ENCODE measurements around the gene C5orf15. TPM values are rescaled to one million over a fixed set of nuclear protein-coding genes. Genes with fewer than 3 reads are reported as not detected.

Gene C5orf15
- total RNA-seq, 1 experiment from 2014 or later: 45.2 TPM

DNA sequence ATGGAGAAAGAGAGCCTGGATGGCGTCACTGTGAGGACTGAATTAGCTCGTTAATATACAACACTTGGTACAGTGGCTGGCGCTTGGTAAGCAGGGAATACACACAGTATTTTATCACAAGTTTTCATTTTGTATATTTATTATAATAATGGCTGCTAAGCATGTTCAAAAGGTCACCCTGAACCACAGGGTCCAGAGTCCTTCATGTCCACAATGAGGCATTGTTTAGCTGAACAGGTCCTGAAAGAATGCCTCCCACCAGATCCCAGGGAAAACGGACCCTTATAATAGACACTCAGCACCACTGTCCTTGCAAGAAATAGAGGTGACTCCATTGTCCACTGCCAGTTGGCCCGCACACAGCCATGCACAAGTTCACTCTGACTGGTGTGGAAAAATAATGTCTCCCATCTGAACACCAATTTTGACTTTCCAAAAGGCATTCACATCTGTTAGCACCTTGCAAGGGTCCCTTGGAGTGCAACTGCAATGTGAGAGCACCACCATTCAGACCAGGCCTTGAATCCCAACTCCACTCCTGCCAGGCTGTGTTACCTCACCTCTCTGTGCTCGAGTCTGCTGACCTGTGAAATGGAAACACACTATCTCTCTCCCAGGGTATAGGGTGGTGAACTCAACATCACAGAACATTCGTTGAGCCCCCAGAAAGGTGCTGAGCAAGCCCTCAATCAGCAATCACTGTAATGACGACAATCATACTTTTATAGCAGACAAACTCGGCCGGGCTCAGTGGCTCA, 32.5 kb upstream of the C5orf15 start:
- Histone ChIP-seq H3K36me3 (ENCODE audit: low read depth, low read length) (peaks cover 14% of the 10 kb centered on the region; the same call in 1 of the 2 replicates), H3K79me2 (ENCODE audit: low read length) (peaks cover 95% of the 10 kb centered on the region), H3K4me2 (ENCODE audit: low read length) (no peak overlapping the region), H4K20me1 (ENCODE audit: low read length) (peaks cover 58% of the 10 kb centered on the region), H3K4me3 (ENCODE audit: low read length) (no peak overlapping the region), H3K9me3 (ENCODE audit: low read length) (no peaks in the 10 kb centered on the region), H3F3A (ENCODE audit: low read length, unreplicated experiment) (no peaks in the 10 kb centered on the region), H3K4me1 (ENCODE audit: insufficient read depth, low read length) (peaks cover 26% of the 10 kb centered on the region), H3K27me3 (ENCODE audit: low read length) (no peaks in the 10 kb centered on the region), H3K27ac (ENCODE audit: low read length) (no peak overlapping the region), H3K9ac (ENCODE audit: low read length) (no peak overlapping the region), H2AFZ (ENCODE audit: low read length) (no peak overlapping the region), H3K9me2 (replicated peaks; ENCODE audit: low read length) (no peaks in the 10 kb centered on the region)
- ATAC-seq (no peak), DNase-seq (no peak)
- intact Hi-C loops (cut with micrococcal nuclease): no loop called here
- TF ChIP-seq, protein P1, sequence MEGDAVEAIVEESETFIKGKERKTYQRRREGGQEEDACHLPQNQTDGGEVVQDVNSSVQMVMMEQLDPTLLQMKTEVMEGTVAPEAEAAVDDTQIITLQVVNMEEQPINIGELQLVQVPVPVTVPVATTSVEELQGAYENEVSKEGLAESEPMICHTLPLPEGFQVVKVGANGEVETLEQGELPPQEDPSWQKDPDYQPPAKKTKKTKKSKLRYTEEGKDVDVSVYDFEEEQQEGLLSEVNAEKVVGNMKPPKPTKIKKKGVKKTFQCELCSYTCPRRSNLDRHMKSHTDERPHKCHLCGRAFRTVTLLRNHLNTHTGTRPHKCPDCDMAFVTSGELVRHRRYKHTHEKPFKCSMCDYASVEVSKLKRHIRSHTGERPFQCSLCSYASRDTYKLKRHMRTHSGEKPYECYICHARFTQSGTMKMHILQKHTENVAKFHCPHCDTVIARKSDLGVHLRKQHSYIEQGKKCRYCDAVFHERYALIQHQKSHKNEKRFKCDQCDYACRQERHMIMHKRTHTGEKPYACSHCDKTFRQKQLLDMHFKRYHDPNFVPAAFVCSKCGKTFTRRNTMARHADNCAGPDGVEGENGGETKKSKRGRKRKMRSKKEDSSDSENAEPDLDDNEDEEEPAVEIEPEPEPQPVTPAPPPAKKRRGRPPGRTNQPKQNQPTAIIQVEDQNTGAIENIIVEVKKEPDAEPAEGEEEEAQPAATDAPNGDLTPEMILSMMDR (conservative IDR thresholded peaks at IDR 0.05; ENCODE audit: low read depth, low read length): no peak
- TF ChIP-seq EZH2phosphoT487 (IDR thresholded peaks at IDR 0.05; ENCODE audit: borderline replicate concordance, low read length): no peak
- no peak for TF ChIP-seq EZH2 (IDR thresholded peaks at IDR 0.05; ENCODE audit: low read length, unreplicated experiment)
- CTCF ChIA-PET: no interaction called here
- BruUV-seq (replicated peaks): no TSS peak
- POLR2A ChIA-PET (ENCODE audit: unreplicated experiment): no interaction called here

DNA sequence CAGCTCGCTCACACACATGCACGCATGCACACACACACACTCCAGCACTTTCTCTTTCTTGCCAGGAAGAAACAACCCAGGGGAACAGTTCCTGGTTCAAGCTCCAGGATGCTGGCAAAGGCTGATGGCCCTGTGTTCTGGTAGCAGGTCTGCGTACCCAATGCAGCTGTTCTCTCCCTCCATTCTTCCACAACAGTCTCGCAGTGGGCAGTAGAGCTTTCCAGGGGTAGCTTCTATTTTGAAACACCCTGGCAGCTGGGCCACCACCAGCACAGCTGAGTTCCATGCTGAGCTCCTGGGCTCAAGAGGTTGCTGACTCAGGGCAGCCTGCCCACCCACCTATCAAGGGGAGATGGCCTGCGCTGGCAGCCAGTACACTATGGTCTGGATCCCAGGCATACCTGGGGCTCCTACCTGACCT, 31.7 kb upstream of the C5orf15 start:
- Histone ChIP-seq H2AFZ (ENCODE audit: low read length) (no peak overlapping the region), H3K9ac (ENCODE audit: low read length) (no peak overlapping the region), H3K4me2 (ENCODE audit: low read length) (no peak overlapping the region), H3K27me3 (ENCODE audit: low read length) (no peaks in the 10 kb centered on the region), H3F3A (ENCODE audit: low read length, unreplicated experiment) (no peaks in the 10 kb centered on the region), H3K4me3 (ENCODE audit: low read length) (no peak overlapping the region), H3K9me3 (ENCODE audit: low read length) (no peaks in the 10 kb centered on the region), H4K20me1 (ENCODE audit: low read length) (peaks cover 64% of the 10 kb centered on the region), H3K36me3 (ENCODE audit: low read depth, low read length) (peaks cover 14% of the 10 kb centered on the region; the same call in 1 of the 2 replicates), H3K27ac (ENCODE audit: low read length) (no peak overlapping the region), H3K9me2 (replicated peaks; ENCODE audit: low read length) (no peaks in the 10 kb centered on the region), H3K4me1 (ENCODE audit: insufficient read depth, low read length) (peaks cover 27% of the 10 kb centered on the region), H3K79me2 (ENCODE audit: low read length) (peaks cover 95% of the 10 kb centered on the region)
- DNase-seq (no peak), ATAC-seq (no peak)
- TF ChIP-seq EZH2phosphoT487 (IDR thresholded peaks at IDR 0.05; ENCODE audit: borderline replicate concordance, low read length): no peak
- TF ChIP-seq, protein P1 (conservative IDR thresholded peaks at IDR 0.05; ENCODE audit: low read depth, low read length): no peak
- TF ChIP-seq EZH2 (IDR thresholded peaks at IDR 0.05; ENCODE audit: low read length, unreplicated experiment): no peak
- no TSS peak for BruUV-seq (replicated peaks)
- ChIA-PET CTCF (no interaction called here), POLR2A (ENCODE audit: unreplicated experiment) (no interaction called here)
- intact Hi-C loops (cut with micrococcal nuclease): no loop called here

DNA sequence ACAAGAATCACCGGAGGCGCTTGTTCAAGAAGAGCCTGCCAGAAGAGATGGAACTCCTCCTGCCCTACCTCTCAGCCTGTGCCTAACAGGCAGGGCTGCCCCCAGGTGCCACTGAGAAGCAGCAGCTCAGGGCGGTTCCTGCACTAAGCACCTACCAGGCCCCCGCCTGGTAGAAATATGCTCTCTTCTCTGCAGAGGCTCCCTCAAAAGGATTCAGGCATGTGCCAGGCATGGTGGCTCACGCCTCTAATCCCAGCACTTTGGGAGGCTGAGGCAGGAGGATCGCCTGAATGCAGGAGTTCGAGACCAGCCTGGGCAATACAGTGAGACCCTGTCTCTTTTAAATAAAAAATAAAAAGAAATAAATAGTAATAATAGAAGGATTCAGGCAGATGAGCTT, 30.4 kb upstream of the C5orf15 start:
- H3K9me2 ChIP-seq (replicated peaks; ENCODE audit: low read length): no peaks in the 10 kb centered on the region
- no peak overlapping the region for H3K4me2 ChIP-seq (ENCODE audit: low read length)
- no peak overlapping the region for H3K9ac ChIP-seq (ENCODE audit: low read length)
- peaks cover 77% of the 10 kb centered on the region for H4K20me1 ChIP-seq (ENCODE audit: low read length)
- H3K36me3 ChIP-seq (ENCODE audit: low read depth, low read length): peaks cover 14% of the 10 kb centered on the region; the same call in 1 of the 2 replicates
- peaks cover 100% of the 10 kb centered on the region for H3K79me2 ChIP-seq (ENCODE audit: low read length)
- BruUV-seq (replicated peaks): no TSS peak
- TF ChIP-seq EZH2phosphoT487 (IDR thresholded peaks at IDR 0.05; ENCODE audit: borderline replicate concordance, low read length) (no peak), EZH2 (IDR thresholded peaks at IDR 0.05; ENCODE audit: low read length, unreplicated experiment) (no peak)
- TF ChIP-seq, protein P1 (conservative IDR thresholded peaks at IDR 0.05; ENCODE audit: low read depth, low read length): no peak
- H3K4me3 ChIP-seq (ENCODE audit: low read length): no peak overlapping the region
- no peaks in the 10 kb centered on the region for H3K9me3 ChIP-seq (ENCODE audit: low read length)
- POLR2A ChIA-PET (ENCODE audit: unreplicated experiment): no interaction called here
- H3F3A ChIP-seq (ENCODE audit: low read length, unreplicated experiment): no peaks in the 10 kb centered on the region
- no peak for DNase-seq
- H3K27ac ChIP-seq (ENCODE audit: low read length): no peak overlapping the region
- intact Hi-C loops (cut with micrococcal nuclease): no loop called here
- H3K4me1 ChIP-seq (ENCODE audit: insufficient read depth, low read length): peaks cover 40% of the 10 kb centered on the region
- no peaks in the 10 kb centered on the region for H3K27me3 ChIP-seq (ENCODE audit: low read length)
- H2AFZ ChIP-seq (ENCODE audit: low read length): no peak overlapping the region
- ATAC-seq: no peak
- CTCF ChIA-PET: no interaction called here
